IPS DF 6.9 (cell line): ENCODE measurements around the gene C1QTNF9.
"Not testable (repeated sequence)": the region's sequence is repeated elsewhere in the genome, so short reads cannot be mapped to it uniquely, and the experiment has no call there.

Experiments
- DNase-seq: peaks from one replicate; pipeline ENCODE4 v3.0.0-alpha.2; 2013; ENCODE audit warnings: low read depth, low spot score
- H3K27ac ChIP-seq: one replicate; pipeline ENCODE4 v1.5.1; 2013; ENCODE audit warnings: low read length, control low read depth
- H3K27me3 ChIP-seq: 2 replicates; pipeline ENCODE4 v1.6.1; 2013; ENCODE audit warnings: mild to moderate bottlenecking, low read length; ENCODE audit not compliant: control insufficient read depth, insufficient read depth
- H3K36me3 ChIP-seq: 2 replicates; pipeline ENCODE4 v1.6.1; 2013; ENCODE audit warnings: low read length; ENCODE audit not compliant: control insufficient read depth, insufficient read depth
- H3K4me1 ChIP-seq: 2 replicates; pipeline ENCODE4 v1.6.1; 2013; ENCODE audit warnings: low read length; ENCODE audit not compliant: control insufficient read depth, insufficient read depth
- H3K4me3 ChIP-seq: 2 replicates; pipeline ENCODE4 v1.5.1; 2013; ENCODE audit warnings: mild to moderate bottlenecking, low read length
- H3K9me3 ChIP-seq: 2 replicates; pipeline ENCODE4 v1.6.1; 2013; ENCODE audit warnings: low read length, inconsistent platforms; ENCODE audit not compliant: control insufficient read depth, insufficient read depth
- WGBS: extraction: QIAGEN DNeasy Blood & Tissue Kit; methylation state at CpG from one replicate; pipeline ENCODE4 v1.1.7; 2013; ENCODE audit warnings: mixed read lengths, missing lambda C conversion rate; ENCODE audit not compliant: insufficient read length, insufficient coverage; 5-methylcytosine and 5-hydroxymethylcytosine counted together

C1QTNF9 gene, protein sequence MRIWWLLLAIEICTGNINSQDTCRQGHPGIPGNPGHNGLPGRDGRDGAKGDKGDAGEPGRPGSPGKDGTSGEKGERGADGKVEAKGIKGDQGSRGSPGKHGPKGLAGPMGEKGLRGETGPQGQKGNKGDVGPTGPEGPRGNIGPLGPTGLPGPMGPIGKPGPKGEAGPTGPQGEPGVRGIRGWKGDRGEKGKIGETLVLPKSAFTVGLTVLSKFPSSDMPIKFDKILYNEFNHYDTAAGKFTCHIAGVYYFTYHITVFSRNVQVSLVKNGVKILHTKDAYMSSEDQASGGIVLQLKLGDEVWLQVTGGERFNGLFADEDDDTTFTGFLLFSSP

DNA sequence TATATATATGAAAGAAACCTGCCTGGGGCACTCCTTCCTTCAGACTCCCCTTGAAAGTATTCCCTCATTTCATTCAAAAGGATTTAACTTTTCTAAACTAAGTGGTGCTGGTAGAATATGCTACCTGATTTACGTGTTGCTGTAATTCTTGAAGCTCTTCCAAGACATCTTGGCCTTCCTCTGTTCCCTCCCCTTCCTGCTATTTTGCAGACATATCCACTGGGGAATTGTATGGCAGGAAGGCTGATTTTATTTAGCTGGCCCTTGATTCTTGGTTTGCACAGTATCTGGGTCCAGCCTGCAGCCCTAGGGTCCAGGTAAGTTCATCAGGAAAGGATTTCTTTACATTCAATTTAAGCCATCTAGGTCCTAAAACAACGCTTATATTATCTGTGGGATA is at the start of gene C1QTNF9:
Gene C1QTNF9, plus strand, starts transcription at position 281 of the 400 bp plus-strand sequence. CDS start 6,424 bp downstream, outside the sequence.
- WGBS = no CpG with 5 or more reads among the region's 2 CpGs
- H3K4me1 ChIP-seq, H3K27ac ChIP-seq: not testable (repeated sequence)

DNA sequence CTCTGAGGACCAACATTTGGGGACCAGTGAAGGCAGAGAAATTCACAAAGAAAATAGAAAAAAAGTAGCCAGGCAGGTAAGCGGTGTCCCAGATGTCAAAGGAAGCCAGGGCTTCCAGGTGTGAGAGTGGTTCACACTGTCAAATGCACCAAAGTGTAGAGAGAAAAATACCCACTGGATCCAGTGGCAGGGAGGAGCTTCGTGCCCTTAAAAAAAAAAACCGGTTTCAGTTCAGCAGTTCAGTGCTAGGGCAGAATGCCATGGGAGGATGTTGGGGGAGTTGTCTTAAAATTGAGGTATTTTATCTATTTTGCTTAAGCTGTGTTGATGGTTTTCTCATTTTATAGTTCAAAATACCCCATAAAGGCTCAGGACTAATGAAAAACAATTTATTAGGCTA is 47.8 kb upstream of the C1QTNF9 start:
- Histone ChIP-seq H3K4me3 (no peak overlapping the region), H3K9me3 (no peaks in the 10 kb centered on the region), H3K27me3 (no peaks in the 10 kb centered on the region), H3K4me1 (no peaks in the 10 kb centered on the region), H3K27ac (no peak overlapping the region), H3K36me3 (no peaks in the 10 kb centered on the region)
- no peak for DNase-seq
- no CpG with 5 or more reads among the region's 3 CpGs for WGBS

More for the DNA sequence above, at the start of gene C1QTNF9:
- not testable (repeated sequence) for H3K27me3 ChIP-seq, H3K9me3 ChIP-seq, H3K4me3 ChIP-seq, DNase-seq, H3K36me3 ChIP-seq

DNA sequence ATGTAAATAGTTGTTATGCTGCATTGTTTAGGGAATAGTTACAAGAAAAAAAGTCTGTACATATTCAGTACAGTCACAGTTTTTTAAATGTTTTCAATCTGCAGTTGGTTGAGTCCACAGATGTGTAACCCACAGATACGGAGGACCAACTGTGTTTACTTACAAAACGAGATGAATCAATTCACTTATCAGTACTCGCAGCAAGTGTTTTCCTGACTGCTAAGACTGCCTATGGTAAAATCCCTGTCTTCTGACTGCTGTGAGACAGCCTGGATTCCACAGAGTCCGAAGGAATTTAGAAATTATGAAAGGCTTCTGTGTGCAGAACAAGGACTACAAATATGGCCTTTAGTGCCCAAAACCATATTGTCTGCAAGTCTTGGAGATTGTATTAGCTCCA is 45.7 kb upstream of the C1QTNF9 start:
- Histone ChIP-seq H3K27ac (no peak overlapping the region), H3K9me3 (no peaks in the 10 kb centered on the region), H3K4me3 (no peak overlapping the region), H3K36me3 (no peaks in the 10 kb centered on the region), H3K27me3 (no peaks in the 10 kb centered on the region), H3K4me1 (no peaks in the 10 kb centered on the region)
- WGBS = no CpG with 5 or more reads among the region's 4 CpGs
- no peak for DNase-seq

DNA sequence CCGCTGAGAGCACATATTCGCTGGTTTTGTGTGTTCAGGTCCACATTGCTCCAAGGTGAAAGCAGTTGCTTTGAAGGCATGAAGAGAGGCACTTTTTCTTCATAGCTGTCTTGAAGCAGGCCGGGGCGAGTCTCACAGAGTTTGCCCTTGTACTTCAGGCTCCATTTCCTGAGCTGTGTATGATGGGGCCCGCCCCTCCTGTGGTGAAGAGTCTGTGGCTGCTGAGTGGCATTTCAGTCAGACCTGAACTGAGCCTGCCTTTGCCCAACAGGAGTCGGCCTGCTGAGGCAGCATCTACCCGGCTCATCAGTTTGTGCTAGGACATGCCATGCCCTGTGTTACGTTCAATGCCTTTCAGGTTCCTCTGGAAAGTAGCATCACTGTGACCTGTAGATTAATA is 44.4 kb upstream of the C1QTNF9 start:
- no peaks in the 10 kb centered on the region for H3K27me3 ChIP-seq
- H3K4me1 ChIP-seq = no peaks in the 10 kb centered on the region
- no peak overlapping the region for H3K4me3 ChIP-seq
- DNase-seq = no peak
- no peaks in the 10 kb centered on the region for H3K36me3 ChIP-seq
- WGBS = no CpG with 5 or more reads among the region's 8 CpGs
- H3K27ac ChIP-seq = no peak overlapping the region
- H3K9me3 ChIP-seq = no peaks in the 10 kb centered on the region

DNA sequence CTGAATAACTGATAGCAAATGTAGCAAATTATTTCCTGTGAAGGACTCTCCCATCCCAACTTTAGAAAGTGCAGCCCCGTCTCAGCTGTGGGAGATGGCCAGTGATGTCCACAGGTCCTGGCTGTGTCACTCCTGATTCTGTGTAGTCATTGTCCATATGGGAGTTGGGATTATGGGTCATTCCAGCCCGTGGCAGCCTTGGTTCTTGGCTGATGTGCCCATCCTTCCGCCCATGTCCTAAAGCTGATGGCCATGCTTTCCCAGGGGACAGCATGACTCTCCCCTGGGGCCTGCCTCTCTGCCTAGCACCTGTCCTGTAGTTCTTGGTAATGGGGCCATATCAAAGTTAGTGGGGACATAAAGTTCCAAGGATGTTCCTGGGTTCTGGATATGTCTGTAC is 43.9 kb upstream of the C1QTNF9 start:
- no CpG with 5 or more reads among the region's 3 CpGs for WGBS
- Histone ChIP-seq H3K9me3 (no peaks in the 10 kb centered on the region), H3K27me3 (no peaks in the 10 kb centered on the region), H3K27ac (no peak overlapping the region), H3K4me3 (no peak overlapping the region), H3K4me1 (no peaks in the 10 kb centered on the region), H3K36me3 (no peaks in the 10 kb centered on the region)
- DNase-seq = no peak

DNA sequence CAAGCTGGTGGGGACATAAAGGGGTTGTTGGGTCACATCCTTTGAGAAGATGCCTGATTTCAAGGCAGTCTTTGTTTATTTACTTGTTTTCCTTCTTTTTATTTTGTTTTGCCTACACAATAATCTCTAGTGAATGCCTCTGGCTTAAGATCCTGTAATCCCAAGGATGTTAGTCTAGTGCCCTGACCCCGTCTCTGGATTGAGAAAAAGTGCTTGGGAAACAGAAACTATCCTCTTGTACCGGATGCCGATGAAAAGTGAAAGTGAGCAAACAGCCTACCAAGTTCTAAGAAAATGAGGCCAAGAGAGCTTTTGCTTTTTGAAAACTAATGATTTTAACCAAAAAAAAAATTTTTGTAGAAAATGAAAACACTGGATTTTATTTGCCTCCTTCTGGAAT is 42.1 kb upstream of the C1QTNF9 start:
- no peaks in the 10 kb centered on the region for H3K36me3 ChIP-seq
- no peaks in the 10 kb centered on the region for H3K9me3 ChIP-seq
- DNase-seq = no peak
- H3K4me1 ChIP-seq = no peaks in the 10 kb centered on the region
- no peaks in the 10 kb centered on the region for H3K27me3 ChIP-seq
- no peak overlapping the region for H3K4me3 ChIP-seq
- no CpG with 5 or more reads among the region's 3 CpGs for WGBS
- no peak overlapping the region for H3K27ac ChIP-seq

DNA sequence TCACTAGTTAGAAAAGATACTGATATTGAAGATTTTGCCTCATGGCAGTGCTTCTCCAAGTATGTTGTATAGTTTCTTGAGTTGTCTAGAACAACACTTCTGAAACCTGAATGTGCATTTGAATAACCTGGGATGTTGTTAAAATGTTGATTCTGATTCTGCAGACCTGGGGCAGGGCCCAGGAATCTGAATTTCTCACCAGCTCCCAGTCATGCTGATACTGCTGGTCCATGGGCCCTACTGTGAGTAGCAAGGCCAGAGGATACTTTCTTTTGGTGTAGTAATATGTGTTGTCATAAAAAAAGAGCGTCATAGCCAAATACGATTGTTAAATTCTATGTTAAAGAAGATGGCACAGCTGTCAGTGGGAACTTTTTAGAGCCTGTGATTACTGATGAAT is 41.6 kb upstream of the C1QTNF9 start:
- Histone ChIP-seq H3K4me3 (no peak overlapping the region), H3K27ac (no peak overlapping the region), H3K36me3 (no peaks in the 10 kb centered on the region), H3K4me1 (no peaks in the 10 kb centered on the region), H3K27me3 (no peaks in the 10 kb centered on the region), H3K9me3 (no peaks in the 10 kb centered on the region)
- WGBS = no CpG with 5 or more reads among the region's 2 CpGs
- no peak for DNase-seq

DNA sequence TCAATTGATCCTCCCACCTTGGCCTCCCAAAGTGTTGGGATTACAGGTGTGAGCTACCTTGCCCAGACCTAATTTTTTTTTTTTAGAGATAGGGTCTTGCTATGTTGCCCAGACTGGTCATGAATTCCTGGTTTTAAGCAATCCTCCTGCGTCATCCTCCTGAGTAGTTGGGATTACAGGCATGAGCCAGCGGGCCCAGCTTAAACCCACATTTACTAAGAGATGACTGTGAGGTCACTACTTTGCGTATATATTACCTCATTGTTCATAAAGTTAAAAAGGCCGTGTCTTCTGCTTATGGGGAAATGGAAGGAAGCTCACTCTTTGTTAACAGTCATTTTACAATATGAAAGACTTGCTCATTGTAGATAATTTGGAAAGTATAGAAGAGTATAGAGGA is 39.6 kb upstream of the C1QTNF9 start:
- Histone ChIP-seq H3K27me3 (no peaks in the 10 kb centered on the region), H3K4me3 (no peak overlapping the region), H3K9me3 (no peaks in the 10 kb centered on the region), H3K4me1 (no peaks in the 10 kb centered on the region), H3K27ac (no peak overlapping the region), H3K36me3 (no peaks in the 10 kb centered on the region)
- DNase-seq = no peak
- WGBS = no CpG with 5 or more reads among the region's 4 CpGs

DNA sequence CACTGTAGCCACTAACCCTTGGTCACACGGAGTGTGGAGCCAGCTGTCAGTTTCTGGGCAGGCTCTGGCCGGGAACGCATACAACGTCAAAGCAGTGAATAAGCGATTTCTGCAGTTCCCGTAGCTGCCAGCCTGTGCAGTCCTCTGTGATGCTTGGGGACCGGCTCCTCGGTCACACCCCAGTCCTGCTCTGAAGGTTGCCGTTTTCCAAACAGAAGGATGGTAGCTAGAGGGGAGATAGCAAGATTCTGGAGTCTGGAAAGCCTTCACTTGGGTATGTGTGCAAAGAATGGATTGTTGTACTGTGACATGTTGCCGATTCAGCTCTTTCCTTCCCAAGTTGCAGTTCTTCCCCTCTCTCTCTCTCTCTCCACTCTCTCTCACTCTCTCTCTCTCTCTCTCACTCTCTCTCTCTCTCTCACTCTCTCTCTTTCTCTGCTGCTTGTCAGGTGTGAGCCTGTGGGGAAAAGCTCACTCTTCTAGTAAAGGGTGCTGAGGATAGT is 38.7 kb upstream of the C1QTNF9 start:
- no peak for DNase-seq
- no CpG with 5 or more reads among the region's 10 CpGs for WGBS
- Histone ChIP-seq H3K36me3 (no peaks in the 10 kb centered on the region), H3K27ac (no peak overlapping the region), H3K4me3 (no peak overlapping the region), H3K27me3 (no peaks in the 10 kb centered on the region), H3K9me3 (no peaks in the 10 kb centered on the region), H3K4me1 (no peaks in the 10 kb centered on the region)

DNA sequence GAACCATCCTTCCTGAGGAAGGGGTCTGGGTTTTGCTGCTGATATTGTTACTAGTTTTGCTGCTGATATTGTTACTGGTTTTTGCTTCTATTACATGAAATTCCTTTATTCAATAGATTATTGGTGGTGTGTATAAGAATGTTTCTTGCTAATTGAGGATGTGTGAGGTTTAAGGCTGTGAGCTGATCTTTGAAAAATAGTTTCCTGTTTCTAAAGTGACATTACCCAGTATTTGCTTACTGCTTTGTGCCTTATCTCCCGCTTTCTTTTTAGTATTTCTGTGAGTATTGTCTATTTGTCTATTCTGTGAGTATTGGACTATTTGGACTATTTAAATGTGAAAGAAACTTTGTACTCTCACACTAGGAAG is 38.2 kb upstream of the C1QTNF9 start:
- DNase-seq = no peak
- Histone ChIP-seq H3K4me3 (no peak overlapping the region), H3K27me3 (no peaks in the 10 kb centered on the region), H3K36me3 (no peaks in the 10 kb centered on the region), H3K9me3 (no peaks in the 10 kb centered on the region), H3K4me1 (no peaks in the 10 kb centered on the region), H3K27ac (no peak overlapping the region)
- no CpG with 5 or more reads among the region's 1 CpG for WGBS
